HepG2 (cell line): Measurements from ENCODE around the gene ZMYND12.
"Not testable (repeated sequence)": the region's sequence is repeated elsewhere in the genome, so short reads cannot be mapped to it uniquely, and the experiment has no call there.

ENCODE experiments used
- CTCF ChIP-seq: sonication (generic); formaldehyde crosslinking; IDR thresholded peaks from 2 replicates; pipeline ENCODE4 v1.5.0; 2020; ENCODE audit warnings: mild to moderate bottlenecking, missing genetic modification reagents, moderate library complexity
- EZH2 ChIP-seq: conservative IDR thresholded peaks from 2 replicates; pipeline ENCODE4 v1.6.1; 2012; ENCODE audit warnings: mild to moderate bottlenecking, low read depth, low read length, moderate library complexity
- HIC2 ChIP-seq: sonication (generic); formaldehyde crosslinking; IDR thresholded peaks from 2 replicates; pipeline ENCODE4 v1.9.0; 2022; ENCODE audit warnings: low read depth, missing genetic modification reagents
- NCOR1 ChIP-seq: fragments of 200-600 bp; sonication (generic); IDR thresholded peaks from 2 replicates; pipeline ENCODE4 v1.7.0; 2017; ENCODE audit warnings: antibody characterized with exemption, low read length, borderline replicate concordance
- NFYB ChIP-seq: sonication (generic); formaldehyde crosslinking; IDR thresholded peaks from 2 replicates; pipeline ENCODE4 v1.4.0; 2020; ENCODE audit warnings: missing genetic modification reagents
- POLR2A ChIP-seq, 2 experiments: IDR thresholded peaks; 2 replicates each; pipeline ENCODE4 v1.6.1; 2011; ENCODE audit warnings: low read depth in 2 of 2, low read length in 2 of 2, mild to moderate bottlenecking in 1 of 2, moderate library complexity in 1 of 2; ENCODE audit not compliant: insufficient read depth in 1 of 2
- ZNF124 ChIP-seq: sonication (generic); formaldehyde crosslinking; IDR thresholded peaks from 2 replicates; pipeline ENCODE4 v1.4.0; 2020; ENCODE audit warnings: missing genetic modification reagents
- ZNF670 ChIP-seq: sonication (generic); formaldehyde crosslinking; IDR thresholded peaks from 2 replicates; pipeline ENCODE4 v1.8.0; 2022; ENCODE audit warnings: mild to moderate bottlenecking, missing genetic modification reagents, borderline replicate concordance
- TF ChIP-seq, protein P1 (sequence below): sonication (generic); formaldehyde crosslinking; IDR thresholded peaks from 2 replicates; pipeline ENCODE4 v1.5.0; 2020; ENCODE audit warnings: mild to moderate bottlenecking, missing genetic modification reagents, borderline replicate concordance
- TF ChIP-seq, protein P2 (sequence below): IDR thresholded peaks from 2 replicates; pipeline ENCODE4 v1.6.1; 2012; ENCODE audit warnings: low read length, improper control_type of control experiment

DNA sequence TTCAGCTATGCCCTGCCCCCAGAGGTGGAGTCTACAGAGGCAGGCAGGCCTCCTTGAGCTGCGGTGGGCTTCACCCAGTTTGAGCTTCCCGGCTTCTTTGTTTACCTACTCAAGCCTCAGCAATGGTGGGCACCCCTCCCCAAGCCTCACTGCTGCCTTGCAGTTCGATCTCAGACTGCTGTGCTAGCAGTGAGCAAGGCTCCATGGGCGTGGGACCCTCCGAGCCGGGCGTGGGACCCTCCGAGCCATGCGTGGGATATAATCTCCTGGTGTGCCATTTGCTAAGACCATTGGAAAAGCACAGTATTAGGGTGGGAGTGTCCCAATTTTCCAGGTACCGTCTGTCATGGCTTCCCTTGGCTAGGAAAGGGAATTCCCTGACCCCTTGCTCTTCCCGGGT, 46.2 kb upstream of the ZMYND12 start:
- TF ChIP-seq, protein P1, sequence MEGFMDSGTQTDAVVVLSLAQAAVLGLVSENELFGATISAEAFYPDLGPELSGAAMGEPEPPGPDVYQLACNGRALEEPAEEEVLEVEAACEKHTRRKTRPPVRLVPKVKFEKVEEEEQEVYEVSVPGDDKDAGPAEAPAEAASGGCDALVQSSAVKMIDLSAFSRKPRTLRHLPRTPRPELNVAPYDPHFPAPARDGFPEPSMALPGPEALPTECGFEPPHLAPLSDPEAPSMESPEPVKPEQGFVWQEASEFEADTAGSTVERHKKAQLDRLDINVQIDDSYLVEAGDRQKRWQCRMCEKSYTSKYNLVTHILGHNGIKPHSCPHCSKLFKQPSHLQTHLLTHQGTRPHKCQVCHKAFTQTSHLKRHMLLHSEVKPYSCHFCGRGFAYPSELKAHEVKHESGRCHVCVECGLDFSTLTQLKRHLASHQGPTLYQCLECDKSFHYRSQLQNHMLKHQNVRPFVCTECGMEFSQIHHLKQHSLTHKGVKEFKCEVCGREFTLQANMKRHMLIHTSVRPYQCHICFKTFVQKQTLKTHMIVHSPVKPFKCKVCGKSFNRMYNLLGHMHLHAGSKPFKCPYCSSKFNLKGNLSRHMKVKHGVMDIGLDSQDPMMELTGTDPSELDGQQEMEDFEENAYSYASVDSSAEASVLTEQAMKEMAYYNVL (CRISPR knock-in tag): not testable (repeated sequence)
- TF ChIP-seq POLR2A (IDR thresholded peaks at IDR 0.05; ENCODE audit: insufficient read depth in 1 of 2, low read depth in 2 of 2, low read length in 2 of 2); HIC2; EZH2; ZNF670 (CRISPR knock-in tag); ZNF124; NCOR1; CTCF; NFYB: not testable (repeated sequence)
- TF ChIP-seq, protein P2, sequence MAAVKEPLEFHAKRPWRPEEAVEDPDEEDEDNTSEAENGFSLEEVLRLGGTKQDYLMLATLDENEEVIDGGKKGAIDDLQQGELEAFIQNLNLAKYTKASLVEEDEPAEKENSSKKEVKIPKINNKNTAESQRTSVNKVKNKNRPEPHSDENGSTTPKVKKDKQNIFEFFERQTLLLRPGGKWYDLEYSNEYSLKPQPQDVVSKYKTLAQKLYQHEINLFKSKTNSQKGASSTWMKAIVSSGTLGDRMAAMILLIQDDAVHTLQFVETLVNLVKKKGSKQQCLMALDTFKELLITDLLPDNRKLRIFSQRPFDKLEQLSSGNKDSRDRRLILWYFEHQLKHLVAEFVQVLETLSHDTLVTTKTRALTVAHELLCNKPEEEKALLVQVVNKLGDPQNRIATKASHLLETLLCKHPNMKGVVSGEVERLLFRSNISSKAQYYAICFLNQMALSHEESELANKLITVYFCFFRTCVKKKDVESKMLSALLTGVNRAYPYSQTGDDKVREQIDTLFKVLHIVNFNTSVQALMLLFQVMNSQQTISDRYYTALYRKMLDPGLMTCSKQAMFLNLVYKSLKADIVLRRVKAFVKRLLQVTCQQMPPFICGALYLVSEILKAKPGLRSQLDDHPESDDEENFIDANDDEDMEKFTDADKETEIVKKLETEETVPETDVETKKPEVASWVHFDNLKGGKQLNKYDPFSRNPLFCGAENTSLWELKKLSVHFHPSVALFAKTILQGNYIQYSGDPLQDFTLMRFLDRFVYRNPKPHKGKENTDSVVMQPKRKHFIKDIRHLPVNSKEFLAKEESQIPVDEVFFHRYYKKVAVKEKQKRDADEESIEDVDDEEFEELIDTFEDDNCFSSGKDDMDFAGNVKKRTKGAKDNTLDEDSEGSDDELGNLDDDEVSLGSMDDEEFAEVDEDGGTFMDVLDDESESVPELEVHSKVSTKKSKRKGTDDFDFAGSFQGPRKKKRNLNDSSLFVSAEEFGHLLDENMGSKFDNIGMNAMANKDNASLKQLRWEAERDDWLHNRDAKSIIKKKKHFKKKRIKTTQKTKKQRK: not testable (repeated sequence)
